HepG2 (cell line): ENCODE data around the gene VCAN.

Experiments used
- RBAK ChIP-seq: sonication (generic); formaldehyde crosslinking; IDR thresholded peaks from 2 replicates; pipeline ENCODE4 v1.5.1; 2020; ENCODE audit warnings: mild to moderate bottlenecking, missing genetic modification reagents
- ZFP91 ChIP-seq: sonication (generic); formaldehyde crosslinking; IDR thresholded peaks from 2 replicates; pipeline ENCODE4 v1.9.0; 2022; ENCODE audit warnings: missing genetic modification reagents, mild to moderate bottlenecking, borderline replicate concordance

DNA sequence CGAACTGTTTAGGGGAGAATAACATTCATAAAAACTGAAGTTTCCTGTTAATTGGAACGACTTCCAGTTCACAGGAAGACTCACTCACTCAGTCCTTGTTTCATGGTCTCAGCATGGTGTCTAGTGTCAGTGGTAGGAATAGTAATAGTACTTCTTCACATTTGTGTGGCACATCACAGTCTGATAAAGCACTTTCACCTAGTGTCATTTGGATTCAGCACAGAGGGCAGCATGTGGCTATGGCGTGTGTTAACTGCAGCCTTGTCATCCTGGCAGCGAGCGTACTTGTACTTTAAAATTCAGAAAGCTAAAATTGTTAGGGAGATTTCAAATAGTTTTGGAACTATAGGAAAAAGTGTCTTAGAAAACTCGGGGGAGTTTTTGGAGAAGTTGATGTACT is 72.4 kb downstream of the VCAN start:
- TF ChIP-seq RBAK (CRISPR knock-in tag) (no peak), ZFP91 (CRISPR knock-in tag) (no peak)
